ENCODE results near the gene AQP6.

The AQP6 gene

GRCh38 chr12:49964849-49965624 lies 7.7 kb upstream of the AQP6 start:
- H3K4me3 ChIP-seq (ENCODE audit: low read depth, low read length) = no peak overlapping the region
- TF ChIP-seq MYC (IDR thresholded peaks at IDR 0.05; ENCODE audit: low read depth, low read length) (no peak), POLR2A (IDR thresholded peaks at IDR 0.05; ENCODE audit: extremely low read depth, insufficient read length) (no peak), MAX (IDR thresholded peaks at IDR 0.05; ENCODE audit: low read depth, low read length) (no peak), CTCF (IDR thresholded peaks at IDR 0.05; ENCODE audit: low read depth, low read length) (no peak)
- no peak for DNase-seq (ENCODE audit: low read depth)

- TF ChIP-seq CTCF (IDR thresholded peaks at IDR 0.05; ENCODE audit: low read depth, low read length) (no peak), MYC (IDR thresholded peaks at IDR 0.05; ENCODE audit: low read depth, low read length) (no peak), POLR2A (IDR thresholded peaks at IDR 0.05; ENCODE audit: extremely low read depth, insufficient read length) (no peak), MAX (IDR thresholded peaks at IDR 0.05; ENCODE audit: low read depth, low read length) (no peak)
- no peak overlapping the region for H3K4me3 ChIP-seq (ENCODE audit: low read depth, low read length)
- no peak for DNase-seq (ENCODE audit: low read depth)
These were observed 6.9 kb upstream of the AQP6 start for GRCh38 chr12:49965836-49966235.

GRCh38 chr12:49966511-49967041 lies 6.2 kb upstream of the AQP6 start:
- DNase-seq (ENCODE audit: low read depth) = no peak
- H3K4me3 ChIP-seq (ENCODE audit: low read depth, low read length) = no peak overlapping the region
- TF ChIP-seq CTCF (IDR thresholded peaks at IDR 0.05; ENCODE audit: low read depth, low read length) = no peak
- no peak for TF ChIP-seq MAX (IDR thresholded peaks at IDR 0.05; ENCODE audit: low read depth, low read length)
- no peak for TF ChIP-seq POLR2A (IDR thresholded peaks at IDR 0.05; ENCODE audit: extremely low read depth, insufficient read length)
- no peak for TF ChIP-seq MYC (IDR thresholded peaks at IDR 0.05; ENCODE audit: low read depth, low read length)

GRCh38 chr12:49967042-49967776 lies 5.5 kb upstream of the AQP6 start:
- TF ChIP-seq POLR2A (IDR thresholded peaks at IDR 0.05; ENCODE audit: extremely low read depth, insufficient read length) (no peak), MAX (IDR thresholded peaks at IDR 0.05; ENCODE audit: low read depth, low read length) (peak; percentile 74), CTCF (IDR thresholded peaks at IDR 0.05; ENCODE audit: low read depth, low read length) (peak; percentile 89), MYC (IDR thresholded peaks at IDR 0.05; ENCODE audit: low read depth, low read length) (peak; percentile 77)
- peak; percentile 96 for DNase-seq (ENCODE audit: low read depth)

GRCh38 chr12:49967777-49968250 lies 4.9 kb upstream of the AQP6 start:
- H3K4me3 ChIP-seq (ENCODE audit: low read depth, low read length) = peak overlapping the region; percentile 28
- DNase-seq (ENCODE audit: low read depth) = no peak
- TF ChIP-seq MYC (IDR thresholded peaks at IDR 0.05; ENCODE audit: low read depth, low read length) (no peak), MAX (IDR thresholded peaks at IDR 0.05; ENCODE audit: low read depth, low read length) (no peak), POLR2A (IDR thresholded peaks at IDR 0.05; ENCODE audit: extremely low read depth, insufficient read length) (no peak), CTCF (IDR thresholded peaks at IDR 0.05; ENCODE audit: low read depth, low read length) (no peak)

More at GRCh38 chr12:49967042-49967776, 5.5 kb upstream of the AQP6 start:
- peak overlapping the region; percentile 49 for H3K4me3 ChIP-seq (ENCODE audit: low read depth, low read length)

Data from NB4 (cell line).